HuH-7.5 (cell line): ENCODE results near the gene CPEB3.
"Not testable (repeated sequence)": the region's sequence is repeated elsewhere in the genome, so short reads cannot be mapped to it uniquely, and the experiment has no call there.

Source experiments
- DNase-seq: peaks from one replicate; pipeline ENCODE4 v3.0.0; 2011; ENCODE audit warnings: low spot score

The CPEB3 gene

DNA sequence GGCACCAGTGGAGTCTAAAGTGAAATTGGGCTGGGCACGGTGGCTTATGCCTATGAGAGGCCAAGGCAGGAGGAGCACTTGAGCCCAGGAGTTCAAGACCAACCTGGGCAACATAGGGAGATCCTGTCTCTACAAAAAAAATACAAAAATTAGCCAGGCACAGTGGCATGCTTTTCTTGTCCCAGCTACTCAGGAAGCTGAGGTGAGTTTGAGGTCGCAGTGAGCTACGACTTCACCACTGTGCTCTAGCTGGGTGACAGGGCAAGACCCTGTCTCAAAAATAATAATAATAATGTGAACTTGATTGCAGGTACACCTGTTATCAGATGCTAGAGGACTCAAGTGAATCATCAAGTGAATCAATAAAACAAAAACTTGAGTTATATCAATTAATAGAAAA, 259.3 kb downstream of the CPEB3 start:
- no peak for DNase-seq

DNA sequence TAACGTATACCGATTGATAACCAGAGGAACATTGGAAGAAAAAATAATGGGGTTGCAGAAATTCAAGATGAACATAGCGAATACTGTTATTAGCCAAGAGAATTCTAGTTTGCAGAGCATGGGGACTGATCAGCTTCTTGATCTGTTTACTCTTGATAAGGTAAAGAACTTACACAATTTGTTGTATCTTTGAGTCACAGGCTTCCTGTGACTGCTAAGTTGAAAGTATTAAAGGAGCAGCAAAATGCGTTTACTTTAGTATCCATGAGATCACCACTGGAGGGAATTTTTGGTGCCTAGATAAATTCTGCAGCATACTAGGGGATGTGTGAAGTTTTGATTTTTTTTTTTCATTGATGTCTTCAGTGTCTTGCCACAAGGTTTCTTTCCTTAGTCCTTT, 263.7 kb downstream of the CPEB3 start:
- no peak for DNase-seq

DNA sequence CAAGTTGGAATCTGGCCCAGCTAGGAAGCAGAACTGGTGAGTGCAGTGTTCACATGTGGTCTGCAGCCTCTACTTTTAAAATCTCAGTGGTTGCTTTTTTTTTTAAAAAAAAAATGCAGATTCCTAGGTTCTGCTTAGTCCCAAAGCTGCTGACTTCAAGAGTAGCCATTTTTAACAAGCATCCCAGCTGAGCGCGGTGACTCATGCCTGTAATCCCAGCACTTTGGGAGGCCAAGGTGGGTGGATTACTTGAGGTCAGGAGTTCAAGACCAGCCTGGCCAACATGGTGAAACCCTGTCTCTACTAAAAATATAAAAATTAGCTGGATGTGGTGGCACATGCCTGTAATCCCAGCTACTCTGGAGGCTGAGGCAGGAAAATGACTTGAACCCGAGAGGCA, 265.5 kb downstream of the CPEB3 start:
- not testable (repeated sequence) for DNase-seq

DNA sequence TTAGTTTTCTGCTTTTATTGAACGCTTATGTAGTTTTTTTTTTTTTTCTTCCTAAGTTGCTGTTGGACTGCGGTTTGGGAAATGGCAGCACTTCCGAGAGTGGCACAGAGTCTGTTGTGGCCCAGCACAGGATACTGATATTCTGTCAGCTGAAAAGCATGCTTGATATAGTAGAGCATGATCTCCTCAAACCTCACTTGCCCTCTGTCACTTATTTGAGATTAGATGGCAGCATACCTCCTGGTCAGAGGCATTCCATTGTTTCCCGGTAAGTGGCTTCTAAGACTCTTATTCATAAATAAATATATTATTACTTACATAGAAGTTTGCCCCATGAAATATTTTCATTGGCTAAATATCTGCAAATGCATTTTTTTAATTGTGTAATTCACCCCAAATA, 266.2 kb downstream of the CPEB3 start:
- DNase-seq, result no peak

DNA sequence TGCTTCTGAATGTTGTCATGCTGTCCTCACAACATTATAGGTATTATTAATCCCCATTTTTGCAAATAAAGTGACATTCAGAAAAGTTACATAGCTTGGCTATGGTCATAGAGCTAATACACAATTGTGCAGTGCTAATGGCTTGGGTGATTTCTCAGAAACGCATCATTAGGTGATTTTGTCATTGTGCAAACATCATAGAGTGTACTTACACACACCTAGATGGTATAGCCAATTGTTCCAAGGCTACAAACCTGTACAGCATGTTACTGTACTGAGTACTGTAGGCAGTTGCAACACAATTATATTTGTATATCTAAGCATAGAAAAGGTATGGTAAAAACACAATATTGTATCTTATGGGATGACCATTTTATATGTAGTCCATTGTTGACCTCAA, 276.3 kb downstream of the CPEB3 start:
- DNase-seq, result no peak

DNA sequence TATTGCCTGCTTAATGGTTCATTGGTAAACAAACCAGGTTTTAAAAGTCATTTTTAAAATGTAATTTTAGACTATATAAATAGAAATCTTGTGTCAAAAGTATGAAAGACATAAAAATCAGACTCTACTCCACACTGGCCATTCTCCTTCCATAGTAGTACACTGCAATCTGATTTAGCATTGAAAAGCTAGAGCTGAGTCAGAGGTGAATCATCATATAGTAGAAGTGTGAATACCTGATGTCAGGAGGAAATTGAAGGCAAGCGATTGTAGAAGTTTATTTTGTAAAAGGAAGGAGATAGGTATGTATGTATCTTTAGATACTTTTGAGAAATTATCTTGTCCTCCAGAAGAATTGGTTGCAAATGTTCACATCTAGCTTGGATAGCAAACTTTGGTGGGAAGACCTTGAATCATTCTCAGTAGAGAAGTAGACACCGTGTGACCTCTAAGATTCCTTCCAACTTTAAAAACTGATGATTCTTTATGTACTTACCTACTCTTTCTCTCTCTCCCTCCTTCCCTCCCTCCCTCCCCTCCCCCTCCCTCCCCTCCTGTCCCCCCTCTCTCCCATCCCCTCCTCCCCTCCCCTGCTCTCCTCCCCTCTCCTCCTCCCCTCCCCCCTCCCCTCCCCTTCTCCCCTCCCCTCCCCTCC, 279.2 kb downstream of the CPEB3 start:
- DNase-seq, result no peak

DNA sequence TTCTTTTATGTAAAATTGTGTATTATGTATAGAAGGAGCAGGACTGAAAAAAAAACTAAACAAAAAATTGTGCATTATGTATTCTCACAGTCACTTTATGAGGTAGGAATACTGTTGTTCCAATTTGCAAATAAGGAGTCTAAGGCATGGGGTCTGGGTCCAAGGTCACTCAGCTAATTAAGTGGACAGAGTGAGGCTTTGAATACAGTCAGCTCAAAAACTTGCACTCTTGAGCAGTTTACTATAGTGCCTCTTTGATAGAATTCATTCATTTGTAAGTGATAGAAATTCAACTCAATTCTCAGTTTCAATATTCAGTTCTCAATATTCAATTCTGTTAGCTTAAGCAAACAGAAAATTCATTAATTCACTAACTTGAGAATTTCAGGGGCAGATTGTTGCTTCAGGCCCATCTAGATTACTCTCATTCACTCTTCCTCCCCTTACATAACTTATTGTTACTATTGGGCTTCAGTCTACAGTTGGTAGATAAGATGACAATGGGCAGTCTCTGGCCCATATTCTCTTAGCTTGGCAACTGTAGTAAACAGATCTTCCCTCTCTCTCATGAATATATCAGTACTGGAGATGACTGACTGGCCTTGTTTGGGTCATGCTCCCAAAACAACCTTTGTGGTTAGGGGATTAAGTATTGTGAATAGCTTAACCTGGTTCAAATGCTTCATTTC, 280.7 kb downstream of the CPEB3 start:
- DNase-seq, result no peak

DNA sequence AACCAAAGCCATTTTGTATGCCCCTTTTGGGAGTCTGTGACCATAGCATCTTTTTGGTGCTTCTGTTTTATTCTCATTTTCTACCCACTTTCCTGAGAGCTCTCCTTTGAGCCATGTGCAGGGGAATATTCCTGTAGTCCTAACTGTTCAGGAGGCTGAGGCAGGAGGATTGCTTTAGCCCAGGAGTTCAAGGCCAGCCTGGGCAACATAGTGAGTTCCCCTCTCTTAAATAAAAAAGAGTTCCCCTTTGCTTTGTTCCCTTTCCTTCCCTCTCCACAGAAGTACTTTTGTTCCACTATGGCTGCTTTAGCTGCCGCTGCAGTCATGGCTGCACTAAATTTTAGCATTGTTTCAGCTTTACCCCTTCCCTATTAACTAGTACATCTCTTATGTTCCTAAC, 281.4 kb downstream of the CPEB3 start:
- no peak for DNase-seq

DNA sequence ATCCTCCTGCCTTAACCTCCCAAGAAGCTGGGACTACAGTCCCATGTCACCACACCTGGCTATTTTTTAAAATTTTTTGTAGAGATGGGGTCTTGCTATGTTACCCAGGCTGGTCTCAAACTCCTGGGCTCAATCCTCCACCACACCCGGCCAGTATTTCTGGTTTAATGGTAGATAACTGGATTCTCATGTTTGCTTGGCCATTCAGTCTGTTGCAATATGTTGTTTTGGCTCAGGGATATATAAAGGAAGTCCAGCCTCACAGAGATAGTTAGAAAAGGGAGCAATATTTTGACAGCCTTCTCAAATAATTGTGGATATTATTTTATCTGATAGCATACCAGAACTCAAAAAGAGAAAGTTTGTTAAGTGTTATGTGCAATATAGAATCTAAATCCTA, 284.9 kb downstream of the CPEB3 start:
- no peak for DNase-seq

DNA sequence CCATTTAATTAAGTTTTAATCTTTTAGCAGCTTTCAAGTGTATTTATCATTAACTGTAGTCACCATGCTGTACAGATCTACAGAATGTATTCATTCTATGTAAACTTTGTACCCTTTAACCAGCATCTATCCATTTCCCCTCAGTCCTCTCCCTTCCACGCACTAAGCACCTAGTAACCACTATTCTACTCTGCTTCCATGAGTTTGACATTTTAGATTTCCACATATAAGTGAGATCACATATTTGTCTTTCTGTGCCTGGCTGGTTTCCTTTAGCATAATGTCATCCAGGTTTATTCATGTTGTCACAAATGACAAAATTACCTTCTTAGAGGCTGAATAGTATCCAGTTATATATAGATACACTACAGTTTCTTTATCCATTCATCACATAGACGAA, 287.6 kb downstream of the CPEB3 start:
- DNase-seq, result no peak

DNA sequence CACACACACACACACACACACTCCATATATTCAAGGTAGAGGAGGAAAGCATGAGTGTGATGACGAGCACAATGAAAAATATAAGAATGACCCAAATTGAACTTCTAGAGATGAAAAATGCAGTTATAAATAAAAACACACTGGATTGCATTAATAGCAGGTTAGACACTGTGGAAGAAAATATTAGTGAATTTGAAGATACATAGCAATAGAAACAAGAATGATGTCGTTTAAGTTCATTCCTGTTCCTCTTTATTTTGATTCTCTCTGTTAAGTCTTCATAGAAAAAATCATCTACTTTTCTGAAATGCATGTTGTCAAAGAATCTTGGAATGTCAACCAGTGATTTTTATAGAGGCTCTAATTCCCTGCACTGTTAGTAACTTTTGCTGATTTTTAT, 288.9 kb downstream of the CPEB3 start:
- DNase-seq, result no peak

DNA sequence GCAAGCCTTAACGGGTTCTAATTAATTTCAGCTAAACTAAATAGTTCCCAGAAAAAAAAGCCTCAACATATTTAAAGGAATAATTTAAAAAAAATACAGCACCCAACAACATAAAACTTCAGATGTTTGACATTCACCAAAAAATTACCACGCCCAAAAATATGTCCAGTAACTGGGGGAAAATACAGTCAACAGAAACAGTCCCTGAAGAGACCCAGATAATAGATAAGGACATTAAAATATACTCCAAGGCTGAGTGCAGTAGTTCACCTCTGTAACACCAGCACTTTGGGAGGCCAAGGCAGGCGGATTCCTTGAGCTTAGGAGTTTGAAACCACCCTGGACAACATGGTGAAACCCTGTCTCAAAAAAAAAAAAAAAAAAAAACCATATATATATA, 289.3 kb downstream of the CPEB3 start:
- no peak for DNase-seq
